GM12878 (cell line): Measurements from ENCODE around the gene PRTN3.

Experiments used
- ETV6 ChIP-seq, 2 experiments: fragments of 450-650 bp in 1 of 2; IDR thresholded peaks in 1 of 2; conservative IDR thresholded peaks in 1 of 2; 2 replicates each; pipeline ENCODE4 v1.6.1; 2014; ENCODE audit warnings: antibody characterized with exemption in 1 of 2, borderline replicate concordance in 1 of 2, low read depth in 1 of 2, mild to moderate bottlenecking in 1 of 2, moderate library complexity in 1 of 2
- MXI1 ChIP-seq: fragments of 150-350 bp; IDR thresholded peaks from 2 replicates; pipeline ENCODE4 v1.6.1; 2011; ENCODE audit warnings: low read depth, mild to moderate bottlenecking, inconsistent platforms, low read length, improper control_type of control experiment

- TF ChIP-seq MXI1, result no peak
- TF ChIP-seq ETV6 (conservative IDR thresholded peaks at IDR 0.05 in 1 of 2, IDR thresholded peaks at IDR 0.05 in 1 of 2; ENCODE audit: borderline replicate concordance in 1 of 2, low read depth in 1 of 2), result no peak
Observed at GRCh38 chr19:800360-801029, 40.3 kb upstream of the PRTN3 start.
